ENCODE results near the gene TSC2. TPM values are rescaled to one million over a fixed set of nuclear protein-coding genes. Genes with fewer than 3 reads are reported as not detected.
A peak's percentile ranks its signal among the peaks of the same experiment; 100 is the strongest.

The TSC2 gene
- total and polyA plus RNA-seq, 2 donors (not counting 3 experiments of a cell fraction or from before 2014, with no cell fraction given), result 87.9 to 144 TPM

DNA sequence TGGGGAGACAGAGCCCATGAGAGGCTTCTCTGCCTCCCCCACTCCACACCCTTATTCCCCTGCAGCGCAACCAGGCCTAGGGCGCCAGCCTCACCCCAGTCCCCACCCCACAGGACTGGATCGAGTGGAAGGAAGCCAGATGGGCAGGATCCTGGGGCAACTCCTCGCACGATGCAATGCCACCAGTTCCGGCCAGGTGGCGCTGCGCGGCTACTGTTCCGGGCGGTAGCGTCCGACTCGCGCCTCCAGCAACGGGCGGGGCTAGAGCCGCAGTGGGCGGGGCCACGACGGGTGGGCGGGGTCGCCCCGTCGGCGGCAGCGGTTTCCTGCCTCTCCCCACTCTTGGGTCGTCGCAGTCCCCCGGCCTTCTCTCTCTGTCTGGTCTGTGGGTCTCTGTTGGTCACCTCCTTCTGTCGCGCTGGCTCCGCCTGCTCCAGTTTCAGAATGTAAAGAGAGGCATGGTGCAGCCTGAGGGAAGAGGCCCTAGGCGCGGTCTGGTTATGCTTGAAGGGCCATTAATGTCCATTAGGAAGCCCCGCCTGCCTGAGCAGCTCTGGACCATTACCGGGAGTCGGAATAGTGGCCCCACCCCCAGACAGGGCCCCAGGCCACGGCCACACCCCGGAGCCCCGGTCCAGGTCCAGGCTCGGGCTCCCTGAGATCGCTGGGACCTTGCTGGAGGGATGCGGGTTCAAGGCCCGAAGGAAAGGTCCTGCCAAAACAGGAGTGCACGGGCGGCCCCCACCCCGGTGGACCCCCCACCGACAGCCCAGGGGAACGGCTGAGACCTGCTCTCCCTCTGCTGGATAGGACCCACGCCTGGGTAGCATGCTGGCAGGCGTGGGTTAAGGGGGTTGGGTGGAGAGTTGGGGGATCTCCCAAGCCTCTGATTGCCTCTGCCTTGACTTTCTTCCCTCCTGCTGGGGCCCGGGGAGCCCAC is 24.4 kb upstream of the TSC2 start:
- BruUV-seq (replicated peaks), result no TSS peak
- CTCF ChIA-PET, result interaction anchor here (0.6 to 8.9 kb wide), 38 partner anchors 9 to 444 kb away, joined by 3 to 137 read pairs (median 5); partner anchors contain the start of genes ECI1, GFER, NTHL1 and PKD1
- H3K9me1 ChIP-seq (replicated peaks; ENCODE audit: control insufficient read depth, extremely low read depth, insufficient read depth, low read length), result no peaks in the 10 kb centered on the region
- FAIRE-seq, result peak; percentile 95
- peak overlapping the region in 2 of 3 experiments; percentile 20 to 24 for H3K4me3 ChIP-seq (replicated peaks in 1 of 3; ENCODE audit: insufficient read depth in 1 of 3, low read depth in 1 of 3, low read length in 3 of 3)
- intact Hi-C loops (cut with micrococcal nuclease), result loop anchor here (1.0 to 2.0 kb wide), 4 partner anchors 23 to 117 kb away; partner anchors contain the start of genes NTHL1 and TSC2
- dilution Hi-C loops (cut with MboI; ENCODE audit: extremely low pct_ligation_motif_present, low sequenced_read_pairs), result no loop called here
- H3K4me2 ChIP-seq (ENCODE audit: insufficient read depth, low read length), result peak overlapping the region; percentile 56
- peaks cover 28% of the 10 kb centered on the region for H3K4me1 ChIP-seq (ENCODE audit: control insufficient read depth, extremely low read depth, insufficient read depth, low read length)
- DNase-seq (ENCODE audit: low read depth, low spot score), result peak; percentile 92
- H3K27me3 ChIP-seq (ENCODE audit: control insufficient read depth in 2 of 2, insufficient read depth in 2 of 2, low read length in 2 of 2), result peaks cover 4 to 11% of the 10 kb centered on the region in 2 experiments
- H3K79me2 ChIP-seq (ENCODE audit: control insufficient read depth, insufficient read depth, low read length), result peaks cover 10% of the 10 kb centered on the region
- POLR2A ChIA-PET, result interaction anchor here (0.6 to 3.1 kb wide), 2 partner anchors 129 to 132 kb away, joined by 3 to 20 read pairs; partner anchors contain the start of gene TRAF7
- H3K9me3 ChIP-seq (replicated peaks; ENCODE audit: control insufficient read depth, insufficient read depth, low read length), result no peaks in the 10 kb centered on the region
- TF ChIP-seq FOS (IDR thresholded peaks at IDR 0.05; ENCODE audit: borderline replicate concordance, insufficient read depth, low read length) (no peak), EZH2 (IDR thresholded peaks at IDR 0.05; ENCODE audit: borderline replicate concordance, low read depth, low read length, severe bottlenecking) (no peak), POLR2AphosphoS5 (IDR thresholded peaks at IDR 0.05; ENCODE audit: insufficient read depth, low read depth, low read length) (peak; percentile 47), JUN (IDR thresholded peaks at IDR 0.05; ENCODE audit: borderline replicate concordance, insufficient read depth, insufficient read length, low read depth) (no peak), POLR2A (IDR thresholded peaks at IDR 0.05; ENCODE audit: low read depth, low read length) (peak; percentile 37)
- TF ChIP-seq, protein P1, sequence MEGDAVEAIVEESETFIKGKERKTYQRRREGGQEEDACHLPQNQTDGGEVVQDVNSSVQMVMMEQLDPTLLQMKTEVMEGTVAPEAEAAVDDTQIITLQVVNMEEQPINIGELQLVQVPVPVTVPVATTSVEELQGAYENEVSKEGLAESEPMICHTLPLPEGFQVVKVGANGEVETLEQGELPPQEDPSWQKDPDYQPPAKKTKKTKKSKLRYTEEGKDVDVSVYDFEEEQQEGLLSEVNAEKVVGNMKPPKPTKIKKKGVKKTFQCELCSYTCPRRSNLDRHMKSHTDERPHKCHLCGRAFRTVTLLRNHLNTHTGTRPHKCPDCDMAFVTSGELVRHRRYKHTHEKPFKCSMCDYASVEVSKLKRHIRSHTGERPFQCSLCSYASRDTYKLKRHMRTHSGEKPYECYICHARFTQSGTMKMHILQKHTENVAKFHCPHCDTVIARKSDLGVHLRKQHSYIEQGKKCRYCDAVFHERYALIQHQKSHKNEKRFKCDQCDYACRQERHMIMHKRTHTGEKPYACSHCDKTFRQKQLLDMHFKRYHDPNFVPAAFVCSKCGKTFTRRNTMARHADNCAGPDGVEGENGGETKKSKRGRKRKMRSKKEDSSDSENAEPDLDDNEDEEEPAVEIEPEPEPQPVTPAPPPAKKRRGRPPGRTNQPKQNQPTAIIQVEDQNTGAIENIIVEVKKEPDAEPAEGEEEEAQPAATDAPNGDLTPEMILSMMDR (IDR thresholded peaks at IDR 0.05; ENCODE audit: extremely low read depth in 1 of 2, insufficient read depth in 1 of 2, low read depth in 1 of 2, low read length in 2 of 2), result peak; percentile 94 to 96
- no peaks in the 10 kb centered on the region for H4K20me1 ChIP-seq (replicated peaks; ENCODE audit: control insufficient read depth, extremely low read depth, insufficient read depth, low read length)
- H3K9ac ChIP-seq (replicated peaks; ENCODE audit: extremely low read depth, insufficient read depth, low read length), result no peak overlapping the region
- H3K27ac ChIP-seq (ENCODE audit: insufficient read depth, low read depth, low read length), result peak overlapping the region; percentile 56
- H2AFZ ChIP-seq (ENCODE audit: low read depth, low read length), result peak overlapping the region; percentile 93
- no peaks in the 10 kb centered on the region for H3K36me3 ChIP-seq (ENCODE audit: control insufficient read depth in 2 of 2, extremely low read depth in 1 of 2, insufficient read depth in 2 of 2, low read length in 2 of 2)

Data from endothelial cell of umbilical vein (primary cell).